Cardiac fibroblast (primary cell): Measurements from ENCODE around the gene SETMAR.
A peak's percentile ranks its signal among the peaks of the same experiment; 100 is the strongest.
"Not testable (repeated sequence)": the region's sequence is repeated elsewhere in the genome, so short reads cannot be mapped to it uniquely, and the experiment has no call there.

Experiments
- DNase-seq, 2 donors: peaks; one replicate each; pipeline versions ENCODE4 v3.0.0 to v3.0.0-alpha.2; 2010; ENCODE audit warnings: low read depth in 2 of 2
- H3K4me3 ChIP-seq, 2 donors: replicated peaks in 1 of 2; 1 replicate in 1 of 2; 2 replicates in 1 of 2; pipeline ENCODE4 v1.5.1; 2011; ENCODE audit warnings: low read depth in 2 of 2, low read length in 2 of 2, mild to moderate bottlenecking in 2 of 2, moderate library complexity in 1 of 2
- CTCF ChIP-seq: IDR thresholded peaks from one replicate; pipeline ENCODE4 v1.5.1; 2011; ENCODE audit warnings: low read depth, mild to moderate bottlenecking, low read length, inconsistent platforms

SETMAR gene

GRCh38 chr3:4323246-4324027, 20.3 kb downstream of the SETMAR start:
- no peak overlapping the region for H3K4me3 ChIP-seq
- TF ChIP-seq CTCF = no peak
- peak; percentile 49 to 53 for DNase-seq

- no peak for DNase-seq
- H3K4me3 ChIP-seq = no peak overlapping the region
- no peak for TF ChIP-seq CTCF
These were observed 23.7 kb downstream of the SETMAR start for GRCh38 chr3:4326868-4327267.

- DNase-seq, H3K4me3 ChIP-seq: not testable (repeated sequence)
These were observed 26.6 kb downstream of the SETMAR start for GRCh38 chr3:4329806-4330205.

GRCh38 chr3:4332111-4332510, 28.9 kb downstream of the SETMAR start:
- no peak overlapping the region for H3K4me3 ChIP-seq
- TF ChIP-seq CTCF = no peak
- DNase-seq = no peak

- no peak for TF ChIP-seq CTCF
- H3K4me3 ChIP-seq = no peak overlapping the region
- DNase-seq = no peak
These were observed 29.4 kb downstream of the SETMAR start for GRCh38 chr3:4332574-4332973.

- no peak for TF ChIP-seq CTCF
- DNase-seq = no peak
These were observed 29.8 kb downstream of the SETMAR start for GRCh38 chr3:4332991-4333390.

GRCh38 chr3:4334548-4334947, 31.4 kb downstream of the SETMAR start:
- peak; percentile 5 for TF ChIP-seq CTCF
- no peak overlapping the region for H3K4me3 ChIP-seq
- DNase-seq = no peak

More at GRCh38 chr3:4332991-4333390, 29.8 kb downstream of the SETMAR start:
- H3K4me3 ChIP-seq = no peak overlapping the region
